IMR-90 (cell line): ENCODE measurements around the gene YPEL1. TPM values are rescaled to one million over a fixed set of nuclear protein-coding genes. Genes with fewer than 3 reads are reported as not detected.

Source experiments
- ATAC-seq: fragments of 200-7000 bp; cut with Tn5 transposase; 2 replicates; pipeline ENCODE4 v1.9.1; 2020; ENCODE audit warnings: low read depth, mild to moderate bottlenecking, moderate library complexity
- BruUV-seq: library from RNA; stranded (reverse); fragments of 400-500 nt; replicated peaks from 2 replicates; lab custom pipeline; 2021; lab: Mats Ljungman, UMichigan
- CTCF ChIA-PET: fragments of 300-600 bp; formaldehyde crosslinking; extraction: SDS; loops from one replicate; lab custom pipeline; 2021; ENCODE audit warnings: antibody characterized with exemption; lab: Yijun Ruan, JAX
- POLR2A ChIA-PET: fragments of 300-600 bp; sonication (Branson Sonifier 250); formaldehyde crosslinking; loops from one replicate; lab custom pipeline; 2022; ENCODE audit warnings: antibody characterized with exemption; ENCODE audit not compliant: unreplicated experiment; lab: Charles Lee
- DNase-seq: peaks from one replicate; pipeline ENCODE4 v3.0.0; 2013
- H2AFZ ChIP-seq: replicated peaks from 2 replicates; pipeline ENCODE3; 2013; ENCODE audit warnings: low read length, mild to moderate bottlenecking; ENCODE audit not compliant: poor library complexity
- H2AK5ac ChIP-seq: 2 replicates; pipeline ENCODE4 v1.6.1; 2013; ENCODE audit warnings: low read depth, low read length, inconsistent platforms
- H2AK9ac ChIP-seq: replicated peaks from 2 replicates; pipeline ENCODE3; 2013; ENCODE audit warnings: mild to moderate bottlenecking, low read depth, low read length, moderate library complexity; ENCODE audit not compliant: poor library complexity
- H2BK120ac ChIP-seq: 2 replicates; pipeline ENCODE4 v1.6.1; 2013; ENCODE audit warnings: low read depth, low read length, inconsistent platforms
- H2BK15ac ChIP-seq: 3 replicates; pipeline ENCODE4 v1.6.1; 2013; ENCODE audit warnings: low read depth, low read length, inconsistent platforms
- H2BK20ac ChIP-seq: 2 replicates; pipeline ENCODE4 v1.6.1; 2013; ENCODE audit warnings: low read depth, mild to moderate bottlenecking, inconsistent platforms, low read length, moderate library complexity
- H2BK5ac ChIP-seq: 2 replicates; pipeline ENCODE4 v1.6.1; 2013; ENCODE audit warnings: mild to moderate bottlenecking, low read depth, low read length, inconsistent platforms; ENCODE audit not compliant: poor library complexity, severe bottlenecking
- H3K14ac ChIP-seq: replicated peaks from 2 replicates; pipeline ENCODE4 v1.6.1; 2013; ENCODE audit warnings: low read depth, low read length, inconsistent platforms
- H3K18ac ChIP-seq: 2 replicates; pipeline ENCODE4 v1.6.1; 2013; ENCODE audit warnings: low read depth, low read length, control low read depth
- H3K23ac ChIP-seq: 2 replicates; pipeline ENCODE4 v1.6.1; 2013; ENCODE audit warnings: low read depth, low read length, inconsistent platforms
- H3K27ac ChIP-seq: 2 replicates; pipeline ENCODE4 v1.5.1; 2013; ENCODE audit warnings: mild to moderate bottlenecking, control low read depth, low read length; ENCODE audit not compliant: insufficient read depth
- H3K27me3 ChIP-seq: 2 replicates; pipeline ENCODE4 v1.6.1; 2013; ENCODE audit warnings: low read length; ENCODE audit not compliant: control insufficient read depth, insufficient read depth
- H3K36me3 ChIP-seq: 2 replicates; pipeline ENCODE4 v1.6.1; 2013; ENCODE audit warnings: low read length, mixed read lengths; ENCODE audit not compliant: control insufficient read depth, insufficient read depth
- H3K4ac ChIP-seq: 2 replicates; pipeline ENCODE4 v1.6.1; 2013; ENCODE audit warnings: low read depth, low read length, inconsistent platforms
- H3K4me1 ChIP-seq: 2 replicates; pipeline ENCODE4 v1.6.1; 2013; ENCODE audit warnings: low read length, mixed read lengths; ENCODE audit not compliant: control insufficient read depth, insufficient read depth
- H3K4me2 ChIP-seq: 2 replicates; pipeline ENCODE4 v1.6.1; 2013; ENCODE audit warnings: low read depth, mild to moderate bottlenecking, control low read depth, low read length, moderate library complexity
- H3K4me3 ChIP-seq: 2 replicates; pipeline ENCODE4 v1.5.1; 2013; ENCODE audit warnings: low read depth, mild to moderate bottlenecking, control low read depth, low read length, moderate library complexity; ENCODE audit not compliant: insufficient read depth
- H3K56ac ChIP-seq: 2 replicates; pipeline ENCODE4 v1.6.1; 2013; ENCODE audit warnings: low read length, inconsistent platforms; ENCODE audit not compliant: insufficient read depth; ENCODE audit errors: extremely low read depth
- H3K79me1 ChIP-seq, 2 experiments: 2 replicates each; pipeline ENCODE4 v1.6.1; 2013; ENCODE audit warnings: low read length in 2 of 2, inconsistent platforms in 1 of 2, low read depth in 1 of 2
- H3K9ac ChIP-seq: 2 replicates; pipeline ENCODE4 v1.6.1; 2013; ENCODE audit warnings: low read depth, low read length, control low read depth
- H3K9me1 ChIP-seq: 2 replicates; pipeline ENCODE4 v1.6.1; 2013; ENCODE audit warnings: low read length, inconsistent platforms; ENCODE audit not compliant: insufficient read depth
- H3K9me3 ChIP-seq: 2 replicates; pipeline ENCODE4 v1.6.1; 2013; ENCODE audit warnings: low read length; ENCODE audit not compliant: control insufficient read depth, insufficient read depth
- H4K20me1 ChIP-seq: 2 replicates; pipeline ENCODE4 v1.6.1; 2013; ENCODE audit warnings: low read length, inconsistent platforms; ENCODE audit not compliant: insufficient read depth
- H4K5ac ChIP-seq: 2 replicates; pipeline ENCODE4 v1.6.1; 2013; ENCODE audit warnings: mild to moderate bottlenecking, low read depth, low read length, control low read depth
- H4K8ac ChIP-seq, 2 experiments: 2 replicates each; pipeline ENCODE4 v1.6.1; 2013; ENCODE audit warnings: low read depth in 2 of 2, low read length in 2 of 2, control low read depth in 1 of 2, inconsistent platforms in 1 of 2
- H4K91ac ChIP-seq: 2 replicates; pipeline ENCODE4 v1.6.1; 2013; ENCODE audit warnings: low read depth, low read length, inconsistent platforms; ENCODE audit not compliant: insufficient read depth
- CEBPB ChIP-seq: IDR thresholded peaks from 2 replicates; pipeline ENCODE4 v1.6.1; 2012; ENCODE audit warnings: low read depth, low read length, improper control_type of control experiment
- NFE2L2 ChIP-seq: fragments of 150-350 bp; IDR thresholded peaks from 2 replicates; pipeline ENCODE4 v1.6.1; 2016; ENCODE audit warnings: low read depth, mild to moderate bottlenecking, low read length
- POLR2A ChIP-seq: IDR thresholded peaks from 2 replicates; pipeline ENCODE4 v1.6.1; 2012; ENCODE audit warnings: mild to moderate bottlenecking, low read depth, low read length
- RFX5 ChIP-seq: IDR thresholded peaks from 2 replicates; pipeline ENCODE4 v1.8.0; 2012; ENCODE audit warnings: low read depth, mild to moderate bottlenecking, low read length, moderate library complexity
- WGBS, 2 experiments: methylation state at CpG; one replicate each; pipeline versions ENCODE4 v1.1.5 to v1.1.7; 2013; ENCODE audit warnings: missing lambda C conversion rate in 2 of 2; ENCODE audit not compliant: insufficient read length in 1 of 2; ENCODE audit errors: extremely low coverage in 2 of 2; 5-methylcytosine and 5-hydroxymethylcytosine counted together
- dilution Hi-C: fragments of 300-500 bp; cut with HindIII; formaldehyde crosslinking; loops from one replicate; pipeline ENCODE4 v1.14.3; 2018; ENCODE audit warnings: low sequenced_read_pairs; ENCODE audit not compliant: unreplicated experiment
- in situ Hi-C: fragments of 300-500 bp; cut with MboI; formaldehyde crosslinking; loops from 3 replicates; pipeline ENCODE4 v1.14.3; 2019; ENCODE audit warnings: low sequenced_read_pairs, inconsistent platforms, mixed read lengths
- intact Hi-C: fragments of 100-400 bp; cut with micrococcal nuclease; formaldehyde crosslinking; loops from 2 replicates; pipeline ENCODE4 v1.10.0; 2022
- polyA plus RNA-seq, 3 experiments: library from polyadenylated mRNA; depleted of rRNA; stranded (reverse); fragments of >200 nt; gene quantifications; 2 replicates each; pipeline ENCODE4 v1.2.3, GENCODE V29; 2012; ENCODE audit warnings: low replicate concordance in 1 of 3
- total RNA-seq: library from RNA; depleted of rRNA; stranded (reverse); fragments of >200 nt; gene quantifications from 2 replicates; pipeline ENCODE4 v1.2.3, GENCODE V29; 2012
- TF ChIP-seq, protein P1 (sequence below): conservative IDR thresholded peaks from 2 replicates; pipeline ENCODE4 v1.5.1; 2012; ENCODE audit warnings: mild to moderate bottlenecking, low read depth, low read length, improper control_type of control experiment

The YPEL1 gene
- total and polyA plus RNA-seq, 2 of the 4 experiments (the other 2 are of a cell fraction) = 0.72 to 1.3 TPM

DNA sequence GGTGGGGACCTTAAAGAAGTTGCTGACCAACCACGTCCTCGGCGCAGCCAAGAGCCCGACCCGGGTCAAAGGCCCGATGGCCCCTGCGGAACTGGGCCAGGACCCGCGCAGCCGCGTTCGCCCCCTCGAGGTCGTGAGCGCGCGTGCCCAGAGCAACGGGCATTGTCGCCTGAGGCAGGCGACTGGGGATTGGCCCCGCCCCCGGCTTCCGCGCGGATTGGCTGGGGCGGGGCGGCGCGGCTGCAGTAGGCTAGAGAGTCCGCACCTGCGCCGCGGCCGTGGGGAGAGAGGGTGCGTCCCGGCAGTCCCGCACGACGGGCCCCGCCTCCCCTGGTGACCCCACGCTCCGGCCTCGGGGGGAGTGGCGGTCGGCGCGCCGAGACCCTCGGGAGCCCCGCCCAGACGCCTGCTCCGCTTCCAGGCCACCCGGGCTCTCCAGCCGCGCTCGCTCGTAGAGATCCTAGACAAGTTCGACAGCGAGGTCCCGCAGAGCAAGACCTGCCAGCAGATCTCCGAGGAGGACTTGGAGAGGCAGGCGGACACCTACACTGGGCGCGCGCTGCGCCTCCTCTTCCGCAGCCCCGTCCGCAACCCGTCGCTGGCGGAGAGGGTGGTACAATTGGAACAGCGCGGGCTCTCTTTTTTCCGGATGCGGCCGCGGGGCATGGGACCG, 78.1 kb downstream of the YPEL1 start:
- TF ChIP-seq NFE2L2 (no peak), RFX5 (no peak), CEBPB (no peak), POLR2A (no peak)
- TF ChIP-seq, protein P1, sequence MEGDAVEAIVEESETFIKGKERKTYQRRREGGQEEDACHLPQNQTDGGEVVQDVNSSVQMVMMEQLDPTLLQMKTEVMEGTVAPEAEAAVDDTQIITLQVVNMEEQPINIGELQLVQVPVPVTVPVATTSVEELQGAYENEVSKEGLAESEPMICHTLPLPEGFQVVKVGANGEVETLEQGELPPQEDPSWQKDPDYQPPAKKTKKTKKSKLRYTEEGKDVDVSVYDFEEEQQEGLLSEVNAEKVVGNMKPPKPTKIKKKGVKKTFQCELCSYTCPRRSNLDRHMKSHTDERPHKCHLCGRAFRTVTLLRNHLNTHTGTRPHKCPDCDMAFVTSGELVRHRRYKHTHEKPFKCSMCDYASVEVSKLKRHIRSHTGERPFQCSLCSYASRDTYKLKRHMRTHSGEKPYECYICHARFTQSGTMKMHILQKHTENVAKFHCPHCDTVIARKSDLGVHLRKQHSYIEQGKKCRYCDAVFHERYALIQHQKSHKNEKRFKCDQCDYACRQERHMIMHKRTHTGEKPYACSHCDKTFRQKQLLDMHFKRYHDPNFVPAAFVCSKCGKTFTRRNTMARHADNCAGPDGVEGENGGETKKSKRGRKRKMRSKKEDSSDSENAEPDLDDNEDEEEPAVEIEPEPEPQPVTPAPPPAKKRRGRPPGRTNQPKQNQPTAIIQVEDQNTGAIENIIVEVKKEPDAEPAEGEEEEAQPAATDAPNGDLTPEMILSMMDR = no peak
- no peak overlapping the region; the same call in 1 of the 2 replicates for H4K5ac ChIP-seq
- dilution Hi-C loops = no loop called here
- no peak overlapping the region for H2AK5ac ChIP-seq
- H3K79me1 ChIP-seq = peaks cover 3 to 20% of the 10 kb centered on the region in 2 experiments; a peak in 3 of 4 replicates
- no peak overlapping the region; the same call in 1 of the 2 replicates for H3K14ac ChIP-seq
- intact Hi-C loops = no loop called here
- DNase-seq = peak; percentile 8
- no peaks in the 10 kb centered on the region for H3K36me3 ChIP-seq
- no peaks in the 10 kb centered on the region for H4K20me1 ChIP-seq
- H4K91ac ChIP-seq = no peak overlapping the region
- no peaks in the 10 kb centered on the region for H3K9me3 ChIP-seq
- 2% methylated on average over 52 of the region's 79 CpGs; no CpG with 5 or more reads in 1 of the 2 experiments for WGBS, 2 experiments
- ATAC-seq = peak; percentile 88
- ChIA-PET CTCF (no interaction called here), POLR2A (no interaction called here)
- peak overlapping the region; percentile 82 for H3K4me3 ChIP-seq
- H2BK15ac ChIP-seq = no peak overlapping the region
- H3K18ac ChIP-seq = no peak overlapping the region
- H2BK20ac ChIP-seq = no peak overlapping the region
- peak overlapping the region; percentile 72; the same call in 1 of the 2 replicates for H3K23ac ChIP-seq
- H3K9ac ChIP-seq = peak overlapping the region; percentile 49; the same call in 1 of the 2 replicates
- H3K27me3 ChIP-seq = peaks cover 4% of the 10 kb centered on the region; the same call in 1 of the 2 replicates
- peak overlapping the region in 1 of 2 experiments; percentile 71; a peak in 1 of 4 replicates for H4K8ac ChIP-seq
- no TSS peak for BruUV-seq
- H3K4me1 ChIP-seq = peaks cover 3% of the 10 kb centered on the region
- peaks cover 14% of the 10 kb centered on the region for H3K9me1 ChIP-seq
- H2BK5ac ChIP-seq = no peak overlapping the region
- in situ Hi-C loops = no loop called here
- peak overlapping the region; percentile 95 for H2AK9ac ChIP-seq
- no peak overlapping the region; the same call in 1 of the 2 replicates for H3K27ac ChIP-seq
- no peak overlapping the region for H3K4ac ChIP-seq
- peak overlapping the region; percentile 98 for H3K4me2 ChIP-seq
- no peak overlapping the region for H2BK120ac ChIP-seq
- H2AFZ ChIP-seq = peak overlapping the region; percentile 97
- no peak overlapping the region for H3K56ac ChIP-seq
